GM12873 (cell line): ENCODE data around the gene METTL26.

Source experiments
- CTCF ChIP-seq: IDR thresholded peaks from 2 replicates; pipeline ENCODE4 v1.5.1; 2012; ENCODE audit warnings: low read depth, mild to moderate bottlenecking, moderate library complexity, low read length, control low read depth; ENCODE audit not compliant: insufficient read depth; ENCODE audit errors: missing control alignments

The METTL26 gene

DNA sequence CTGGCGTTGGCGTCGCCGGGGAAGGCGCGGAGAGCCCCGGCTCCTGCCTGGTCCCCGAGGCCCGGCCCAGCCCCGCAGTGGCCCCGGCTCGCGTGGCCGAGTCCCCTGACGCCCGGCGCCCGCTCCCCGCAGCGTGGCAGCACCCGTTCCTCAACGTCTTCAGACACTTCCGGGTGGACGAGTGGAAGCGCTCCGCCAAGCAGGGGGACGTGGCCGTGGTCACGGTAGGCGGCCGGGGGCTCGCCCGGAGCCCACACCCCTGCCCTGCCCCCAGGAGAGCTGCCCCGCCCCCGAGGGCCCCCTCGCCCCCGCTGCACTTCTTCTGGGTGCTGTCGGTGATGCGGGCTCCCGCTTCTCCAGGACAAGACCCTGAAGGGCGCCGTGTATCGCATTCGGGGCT, 13.5 kb upstream of the METTL26 start:
- TF ChIP-seq CTCF: no peak

GRCh38 chr16:648781-649589, 12.9 kb upstream of the METTL26 start, which contains the start of gene WDR90:
Gene WDR90 (plus strand): TSS chr16:649365. CDS start chr16:649417, 52 bp downstream.
- TF ChIP-seq CTCF: no peak

- TF ChIP-seq CTCF: peak; percentile 83
These were observed 12.1 kb upstream of the METTL26 start for GRCh38 chr16:648071-648780.

GRCh38 chr16:647173-647902, 11.2 kb upstream of the METTL26 start:
- TF ChIP-seq CTCF: no peak

DNA sequence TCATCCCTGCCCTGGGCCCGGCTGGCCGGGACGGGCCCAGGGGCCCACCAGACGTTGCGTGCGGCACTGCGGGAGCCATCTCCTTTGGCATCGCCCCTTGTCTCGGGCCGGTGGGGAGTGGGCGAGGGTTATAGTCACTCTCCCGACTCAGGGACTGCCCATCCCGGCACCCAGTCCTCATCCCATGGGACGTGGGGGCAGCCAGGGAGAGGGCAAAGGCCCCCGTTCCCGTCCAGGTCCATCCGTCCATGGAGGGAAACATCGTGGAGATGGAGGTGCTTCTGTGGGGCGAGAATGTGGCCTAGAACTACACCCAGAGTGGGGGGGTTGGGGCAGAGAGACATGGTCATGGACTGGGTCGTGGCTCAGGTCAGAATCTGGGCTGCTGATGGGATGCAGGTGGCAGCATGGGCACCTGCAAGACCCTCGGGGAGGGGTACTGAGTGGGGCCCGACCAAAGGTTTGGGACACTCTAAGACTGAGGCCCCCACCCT, 10.6 kb upstream of the METTL26 start:
- no peak for TF ChIP-seq CTCF

DNA sequence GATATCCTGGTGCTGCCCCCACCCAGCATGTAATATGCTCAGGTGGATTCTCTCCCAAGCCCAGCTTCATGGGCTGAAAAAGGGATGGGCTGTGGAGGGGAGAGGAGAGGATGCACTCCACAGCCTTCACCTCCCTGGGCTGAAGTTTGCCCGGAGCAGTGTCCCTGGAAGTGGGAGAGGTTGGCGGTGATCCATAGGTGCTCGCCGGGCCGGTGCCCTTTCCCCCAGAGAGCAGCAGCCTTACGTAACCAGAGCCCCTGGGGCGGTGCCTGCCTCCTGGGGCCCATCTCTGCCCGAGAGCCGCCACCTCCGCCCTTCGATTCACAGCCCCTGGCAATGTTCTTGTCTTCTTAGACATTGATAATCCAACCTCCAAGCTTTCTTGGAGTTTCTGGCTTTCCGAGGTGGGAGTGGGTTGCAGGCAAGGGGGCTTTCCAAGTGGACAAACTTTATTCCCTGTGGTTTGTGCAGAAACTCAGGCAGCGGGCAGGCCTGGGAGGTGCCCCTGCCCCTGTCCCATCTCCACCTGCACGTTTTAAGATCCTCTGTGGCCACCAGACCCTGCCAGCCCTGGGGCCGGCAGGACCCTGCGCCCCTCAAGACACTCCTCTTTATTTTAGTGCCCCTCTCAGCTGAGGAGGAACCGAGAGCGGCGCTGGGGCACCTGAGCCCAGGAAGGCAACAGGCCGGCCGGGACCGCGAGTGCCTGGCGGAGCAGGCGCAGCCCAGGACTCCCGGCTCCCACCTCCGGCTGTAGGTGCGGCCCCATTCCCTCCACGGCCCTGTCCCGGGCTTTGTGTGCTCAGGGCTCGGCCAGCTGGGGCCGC, 10.0 kb upstream of the METTL26 start:
- no peak for TF ChIP-seq CTCF

DNA sequence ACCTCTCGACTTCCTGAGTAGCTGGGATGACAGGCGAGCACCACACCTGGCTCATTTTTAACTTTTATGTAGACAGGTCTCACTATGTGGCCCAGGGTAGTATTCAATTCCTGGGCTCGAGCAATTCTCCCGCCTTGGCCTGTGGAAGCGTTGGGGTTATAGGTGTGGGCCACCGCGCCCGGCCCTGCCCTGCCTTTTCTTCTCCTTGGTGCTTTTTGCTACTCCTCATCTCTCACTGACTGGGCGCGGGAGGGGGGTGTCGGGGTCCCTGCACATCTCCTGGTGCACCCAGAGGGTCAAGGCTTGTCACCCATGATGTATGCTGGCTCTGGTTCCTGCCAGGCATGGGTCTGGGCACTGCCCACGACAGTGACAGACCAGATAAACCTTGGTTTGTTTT, 8.5 kb upstream of the METTL26 start:
- no peak for TF ChIP-seq CTCF
